ELR (cell line): ENCODE data around the gene ATP6V1F.
"Not testable (repeated sequence)": the region's sequence is repeated elsewhere in the genome, so short reads cannot be mapped to it uniquely, and the experiment has no call there.

Experiments used
- DNase-seq: peaks from one replicate; pipeline ENCODE4 v3.0.0-alpha.2; 2015; ENCODE audit warnings: low read depth

The ATP6V1F gene

DNA sequence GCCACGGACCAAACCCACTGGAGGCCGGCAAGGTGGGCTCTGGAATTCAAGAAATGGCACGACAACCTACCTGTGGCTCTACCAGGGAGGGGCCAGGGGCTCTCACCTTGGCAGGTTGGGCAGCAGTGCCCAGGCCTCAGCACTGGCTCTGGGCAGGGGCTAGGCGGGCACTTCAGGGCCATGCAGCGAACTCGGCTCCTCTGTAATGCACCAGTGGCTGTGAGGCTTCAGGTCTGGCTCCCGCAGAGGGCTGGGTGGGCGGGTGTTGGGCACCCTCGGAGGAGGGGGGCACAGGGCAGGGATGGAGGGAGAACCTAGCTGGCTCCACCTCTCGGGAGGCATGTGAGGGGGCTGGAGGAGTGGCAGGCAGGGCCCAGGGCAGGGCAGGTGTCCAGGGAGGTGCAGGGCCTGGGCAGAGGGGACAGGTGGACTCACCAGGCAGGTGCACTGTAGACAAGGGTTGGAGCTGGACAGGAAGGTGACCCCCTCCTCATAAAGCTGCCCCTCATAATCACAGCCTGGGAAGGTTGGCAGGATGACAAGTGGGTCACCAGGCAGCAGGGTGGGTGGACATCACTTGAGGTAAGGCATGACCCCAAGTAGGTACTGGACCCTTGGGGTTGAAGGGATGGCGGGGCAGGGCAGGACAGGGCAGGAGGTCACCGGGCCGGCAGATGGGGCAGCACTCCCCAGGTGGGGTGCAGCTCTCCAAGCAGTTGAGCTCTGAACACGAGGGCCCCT, 41.1 kb downstream of the ATP6V1F start:
- no peak for DNase-seq

DNA sequence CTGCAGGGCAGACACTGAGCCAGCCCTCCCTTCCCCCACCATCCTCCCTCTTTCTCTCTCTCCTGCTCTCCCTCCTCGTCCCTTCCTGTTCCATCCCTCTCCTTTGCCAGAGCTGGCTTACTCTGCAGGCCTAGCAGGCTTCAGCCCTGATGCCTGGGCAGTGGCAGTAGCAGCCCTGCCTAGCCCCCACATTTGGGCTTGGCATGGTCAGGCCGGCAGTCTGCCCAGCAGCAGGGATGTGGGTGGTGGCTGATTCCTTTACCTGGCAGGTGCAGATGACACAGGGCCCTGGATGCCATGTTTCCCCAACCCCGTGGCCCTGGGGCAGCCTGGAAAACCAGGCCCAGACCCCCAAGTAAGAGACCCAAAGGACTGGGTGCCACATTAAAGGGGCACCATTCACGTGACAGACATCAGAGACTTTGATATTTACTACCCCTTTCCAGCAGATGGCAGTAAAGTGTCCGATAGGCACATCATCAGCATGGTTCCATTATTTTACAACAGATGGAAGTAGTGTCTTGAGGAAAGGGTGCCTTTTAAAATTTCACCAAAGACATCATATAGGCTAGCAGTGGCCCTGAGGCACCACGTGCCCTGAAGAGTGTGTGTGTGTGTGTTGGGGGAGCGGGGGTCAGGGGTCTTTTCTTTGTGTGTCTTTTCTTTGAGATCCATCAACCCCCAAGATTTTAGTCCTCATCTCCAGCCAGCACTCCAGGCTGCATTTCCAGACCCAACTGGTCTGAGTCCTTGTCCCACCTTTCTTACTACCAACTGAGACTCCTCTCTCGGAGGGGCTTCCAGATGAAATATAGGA, 41.9 kb downstream of the ATP6V1F start:
- DNase-seq: peak; percentile 66

DNA sequence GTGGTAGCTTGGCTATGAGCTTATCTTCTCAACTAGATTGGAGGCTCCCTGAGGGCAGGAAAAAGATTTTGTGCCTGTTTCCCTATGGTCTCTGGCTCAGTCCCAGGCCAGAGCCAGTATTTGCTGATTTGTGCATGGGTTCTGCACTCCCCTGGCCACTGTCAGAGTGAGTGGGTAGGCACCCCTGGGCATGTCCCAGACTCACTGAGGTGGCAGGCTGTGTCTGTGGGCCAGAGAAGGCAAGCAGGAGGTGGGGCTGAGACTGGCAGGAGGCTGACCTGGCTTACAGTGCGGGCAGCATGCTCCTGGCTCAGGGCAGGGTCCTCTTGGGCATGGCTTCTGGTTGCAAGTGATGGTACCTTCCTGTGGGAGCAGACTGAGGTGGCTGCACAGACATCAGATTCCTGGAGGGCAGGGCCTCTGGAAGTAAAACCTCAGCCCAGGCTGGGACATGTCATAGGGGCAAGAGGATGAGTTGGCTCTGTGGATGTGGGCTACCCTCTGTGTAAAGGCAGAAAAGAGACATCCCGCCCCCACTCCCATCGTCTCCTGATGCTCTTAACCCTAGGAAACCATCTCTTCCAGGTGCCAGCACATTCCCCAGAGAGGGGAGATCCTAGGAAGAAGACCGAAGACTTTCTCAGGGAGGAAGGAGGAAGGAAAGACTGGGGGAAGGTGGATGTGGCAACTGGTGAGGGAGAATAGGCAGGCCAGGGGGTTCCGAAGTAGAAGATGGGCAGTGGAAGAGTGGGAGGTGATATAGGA, 43.5 kb downstream of the ATP6V1F start:
- DNase-seq: no peak

DNA sequence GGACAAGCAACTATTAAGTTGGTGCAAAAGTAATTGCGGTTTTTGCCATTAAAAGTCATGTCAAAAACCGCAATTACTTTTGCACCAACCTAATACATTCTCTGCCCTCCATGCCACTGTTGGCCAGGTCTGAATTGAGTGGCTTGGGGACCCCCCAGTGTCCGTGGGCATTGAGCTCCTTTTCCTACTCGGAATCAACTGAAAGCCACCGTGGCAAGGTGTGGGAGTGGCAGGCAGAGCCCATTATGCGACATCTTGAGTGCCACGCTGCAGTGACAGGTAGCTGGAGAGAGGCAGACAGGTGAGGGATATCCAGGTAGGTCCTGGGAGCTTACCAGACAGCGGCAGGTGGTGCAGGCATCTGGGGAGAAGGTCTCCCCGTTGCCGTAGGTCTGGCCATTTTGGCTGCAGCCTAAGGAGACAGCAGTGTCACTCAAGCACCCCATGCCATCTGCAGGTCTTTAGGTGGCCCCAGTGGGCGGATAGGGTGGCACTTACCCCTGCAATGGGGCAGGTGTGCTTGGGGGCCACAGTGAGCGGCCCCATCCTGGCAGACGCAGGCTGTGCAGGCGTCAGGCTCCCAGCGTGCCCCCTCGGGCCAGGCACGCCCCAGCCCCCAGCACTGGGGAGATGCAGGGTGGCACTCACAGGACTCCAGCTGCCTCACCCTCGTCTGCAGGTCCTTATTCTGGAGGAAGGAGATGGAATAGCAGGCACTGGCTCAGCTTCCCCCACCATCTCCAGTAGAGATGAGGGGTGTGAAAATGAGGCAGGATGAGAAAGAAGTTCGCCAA, 44.3 kb downstream of the ATP6V1F start:
- DNase-seq: no peak

DNA sequence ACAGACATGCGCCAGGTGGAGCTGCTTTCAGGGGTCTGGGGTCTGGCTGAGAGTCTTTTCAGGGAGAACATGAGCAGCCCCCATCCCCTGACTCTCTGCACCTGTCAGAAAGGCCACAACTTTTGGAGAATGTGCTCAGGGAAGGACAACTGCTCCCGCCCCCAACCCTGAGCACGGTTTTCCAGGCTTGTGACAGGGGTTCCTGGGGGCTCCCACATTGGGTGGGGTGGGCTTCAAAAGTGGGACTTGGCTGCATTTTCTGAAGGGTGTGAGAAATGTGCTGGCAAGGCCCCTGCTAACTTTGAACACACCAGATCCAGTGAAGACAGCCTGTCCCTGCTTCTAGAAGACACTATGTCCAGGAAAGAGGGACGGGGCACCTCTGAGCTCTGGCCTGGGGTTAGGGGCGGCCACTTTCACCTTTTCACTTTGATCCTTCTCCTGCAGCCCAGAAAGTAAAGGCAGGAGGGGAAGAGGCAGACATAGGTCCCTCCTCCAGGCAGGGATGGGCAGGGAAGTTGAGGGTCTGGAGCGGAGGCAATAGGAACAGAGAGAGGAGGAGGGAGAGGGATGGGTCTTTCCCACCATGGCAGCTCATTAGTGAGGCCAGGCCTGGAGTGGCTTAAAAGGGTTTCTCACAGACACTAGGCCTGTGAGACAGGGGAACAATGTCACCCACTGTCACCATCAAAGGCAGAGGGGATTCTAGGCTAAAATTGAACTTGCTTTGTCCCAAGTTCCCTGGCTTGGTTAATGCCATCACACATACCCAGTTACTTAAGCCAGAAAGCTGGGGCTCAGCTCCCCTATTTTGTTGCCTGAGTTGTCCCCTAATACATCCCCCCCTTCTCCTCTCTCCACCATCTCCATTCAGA, 46.3 kb downstream of the ATP6V1F start:
- DNase-seq: no peak

DNA sequence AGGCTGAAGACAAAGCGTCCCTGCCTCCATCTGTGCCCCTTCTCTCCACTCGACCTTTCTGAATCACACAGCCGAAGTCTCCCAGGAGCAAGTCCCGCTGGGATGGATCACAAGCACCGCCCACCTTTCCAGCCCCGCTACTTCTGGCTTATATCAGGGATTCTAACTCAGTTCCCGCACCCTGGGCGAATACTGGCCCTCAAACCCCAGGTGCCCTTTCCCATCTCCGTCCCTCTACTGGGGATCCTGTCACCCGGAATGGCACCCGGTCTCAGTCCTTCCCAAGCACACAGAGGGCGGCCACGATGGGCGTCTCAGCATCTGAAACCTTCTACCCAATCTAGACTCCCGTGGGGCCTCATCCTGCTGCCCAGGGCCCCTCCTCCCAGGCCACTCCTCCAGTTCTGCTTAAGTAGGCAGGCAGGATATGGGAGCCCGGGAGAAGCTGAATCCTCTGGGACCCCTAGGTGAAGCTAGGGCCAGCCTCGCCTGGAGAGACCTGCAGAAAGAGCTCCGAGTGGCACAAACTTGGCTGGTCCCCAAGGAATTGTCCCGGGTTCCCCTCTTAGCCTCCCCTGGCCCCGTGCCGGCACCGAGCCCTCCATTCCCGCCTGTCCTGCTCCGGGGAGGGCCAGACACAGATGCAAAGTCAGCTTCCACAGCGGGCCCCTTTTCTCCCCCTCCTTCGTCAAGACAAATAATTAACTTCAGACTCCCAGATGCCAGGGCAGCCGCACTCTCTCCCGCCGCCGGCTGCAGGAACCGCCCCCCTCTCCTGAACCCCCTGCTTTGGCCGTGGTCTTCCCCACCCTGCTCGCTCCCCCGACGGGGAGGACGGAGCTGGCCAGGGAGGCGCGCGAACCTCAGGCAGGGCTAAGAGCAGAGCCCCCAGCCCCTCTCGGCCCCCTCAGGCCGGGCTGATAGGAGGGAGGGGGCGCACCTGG, 47.2 kb downstream of the ATP6V1F start:
- DNase-seq: peak; percentile 69

DNA sequence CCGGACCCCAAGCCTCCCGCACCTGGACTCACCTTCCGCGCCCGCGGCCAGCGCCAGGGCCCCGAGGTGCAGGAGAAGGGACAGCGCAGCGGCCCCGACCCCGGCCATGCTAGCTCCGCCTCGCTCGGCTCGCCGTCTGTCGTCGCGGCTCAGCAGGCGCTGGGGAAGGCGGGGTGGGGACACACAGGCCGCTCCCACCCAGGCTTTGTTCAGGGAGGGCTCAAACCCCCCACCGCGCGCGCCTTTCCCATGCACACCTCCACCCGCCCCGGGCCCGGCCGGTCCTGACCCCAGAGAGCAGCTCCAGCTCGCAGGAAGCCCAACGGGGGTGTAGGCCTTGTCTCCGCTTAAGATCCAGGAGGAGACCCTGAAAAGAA, 47.9 kb downstream of the ATP6V1F start, which contains the start of gene KCP:
Gene KCP (minus strand): TSS at position 141 of the 377 bp plus-strand sequence. CDS start 33 bp downstream, at position 108.
- DNase-seq: no peak

DNA sequence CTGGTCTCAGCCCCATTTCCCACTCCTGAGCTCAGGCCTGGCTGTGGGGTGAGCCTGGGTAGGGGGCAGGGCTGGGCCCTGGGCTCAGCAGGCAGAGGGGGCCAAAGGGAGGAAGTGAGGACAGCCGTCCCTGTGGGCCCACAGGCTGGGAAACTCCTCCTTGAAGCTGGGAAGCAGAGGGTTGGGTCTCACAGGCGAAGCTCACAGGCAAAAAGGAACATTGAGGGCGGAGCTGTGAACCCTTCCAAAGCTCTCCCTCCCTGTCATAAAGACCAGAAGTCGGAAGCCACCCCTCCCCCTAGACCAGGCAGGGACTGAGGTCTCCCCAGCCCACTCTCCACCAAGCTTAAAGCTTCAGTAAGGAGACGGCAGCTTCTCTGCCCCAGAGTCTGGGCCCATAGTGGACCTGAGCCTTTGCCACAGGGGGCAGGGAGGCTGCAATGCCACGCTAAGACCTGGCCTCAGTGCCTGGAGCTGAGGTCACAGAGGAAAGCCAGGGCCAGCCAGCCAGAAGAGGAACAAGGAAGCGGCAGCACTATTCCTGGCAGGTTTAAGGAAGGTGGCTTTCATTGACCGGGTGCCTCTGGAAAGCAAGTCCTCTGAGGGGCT, 48.9 kb downstream of the ATP6V1F start:
- no peak for DNase-seq

DNA sequence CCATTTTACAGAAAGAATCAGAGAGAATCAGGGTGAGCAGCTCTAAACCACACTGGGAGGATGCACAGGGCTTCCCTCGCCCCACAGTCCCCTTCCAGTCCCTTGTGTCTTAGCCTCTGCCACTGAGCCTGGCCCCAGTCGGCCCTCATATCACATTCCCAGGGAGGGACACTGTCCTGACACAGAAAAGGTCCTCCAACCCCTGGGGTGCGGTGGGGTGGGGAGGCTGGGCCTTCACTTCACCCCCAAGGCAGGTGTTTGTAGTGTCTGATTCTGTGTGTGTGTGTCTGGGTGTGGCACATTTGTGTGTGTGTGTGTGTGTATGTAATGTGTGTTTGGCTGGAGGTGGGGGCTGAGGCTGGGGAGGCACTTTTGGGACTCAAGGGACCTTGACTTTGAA, 49.6 kb downstream of the ATP6V1F start:
- no peak for DNase-seq

DNA sequence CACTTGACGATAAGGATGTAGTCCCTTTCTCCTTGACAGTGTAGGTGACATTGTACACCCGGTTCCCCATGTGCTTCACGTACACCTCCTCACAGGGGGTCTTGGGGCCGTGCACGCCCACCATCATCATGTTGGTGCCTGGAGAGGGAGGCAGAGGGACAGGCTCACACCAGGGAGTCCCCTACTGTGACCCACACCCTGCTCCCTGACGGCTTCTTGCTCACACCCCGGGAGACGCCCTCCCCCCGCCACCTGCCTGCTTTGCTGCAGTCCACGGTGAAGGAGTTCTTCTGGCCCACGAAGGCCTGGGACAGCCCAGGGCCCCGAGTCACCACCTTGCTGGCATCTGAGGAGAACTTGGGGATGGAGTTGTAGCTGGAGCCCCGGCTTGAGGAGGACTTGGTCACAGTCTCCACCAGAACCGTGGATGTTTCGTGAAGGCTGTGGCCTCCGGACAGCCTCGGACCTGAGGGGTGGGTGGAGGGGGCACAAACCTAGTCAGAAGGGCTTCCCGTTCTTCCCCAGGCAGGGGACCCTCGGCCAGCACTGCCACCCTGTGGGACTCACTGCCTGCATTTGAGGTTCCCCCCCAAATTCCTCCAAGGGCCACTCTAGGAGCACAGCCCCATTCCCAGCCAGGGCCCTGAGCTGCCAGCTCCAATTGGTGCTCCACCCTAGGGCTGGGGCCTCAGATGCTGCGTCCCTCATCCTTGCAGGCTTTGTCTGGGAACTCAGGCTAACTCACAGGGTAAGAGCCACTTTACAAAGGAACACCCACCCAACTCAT, 50.2 kb downstream of the ATP6V1F start:
- not testable (repeated sequence) for DNase-seq

DNA sequence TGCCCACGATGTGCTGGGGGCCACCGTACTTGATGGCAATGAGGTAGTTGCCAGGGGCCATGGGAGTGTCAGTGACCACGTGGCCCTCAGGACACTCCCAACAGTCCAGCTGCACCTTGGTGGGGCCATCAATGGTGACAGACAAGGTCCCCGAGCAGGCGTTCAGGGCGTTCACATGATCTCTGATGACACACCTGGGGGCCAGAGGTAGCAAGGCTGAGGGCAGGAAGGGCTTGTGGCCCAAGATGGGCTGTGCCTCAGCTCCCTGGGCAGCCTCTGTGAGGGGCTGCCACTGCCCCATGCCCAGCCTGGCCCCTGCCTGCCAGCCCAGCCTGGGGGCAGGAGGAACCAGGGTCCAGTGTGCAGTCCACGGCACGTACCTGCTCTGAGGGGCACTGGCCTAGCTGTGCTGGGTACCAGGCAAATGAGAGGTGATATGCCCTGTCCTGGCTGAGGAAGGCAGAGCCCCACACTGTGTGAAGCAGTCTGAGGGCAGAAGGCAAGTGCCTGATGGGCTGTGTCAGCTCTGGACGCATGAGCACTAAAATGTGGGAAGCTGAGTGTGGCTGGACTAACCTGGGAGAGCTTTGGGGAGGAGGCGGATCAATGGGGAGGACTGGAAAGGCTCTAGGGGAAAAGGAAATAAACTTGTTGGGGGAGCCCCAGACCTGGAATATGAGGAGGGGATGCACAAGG, 51.4 kb downstream of the ATP6V1F start:
- no peak for DNase-seq

DNA sequence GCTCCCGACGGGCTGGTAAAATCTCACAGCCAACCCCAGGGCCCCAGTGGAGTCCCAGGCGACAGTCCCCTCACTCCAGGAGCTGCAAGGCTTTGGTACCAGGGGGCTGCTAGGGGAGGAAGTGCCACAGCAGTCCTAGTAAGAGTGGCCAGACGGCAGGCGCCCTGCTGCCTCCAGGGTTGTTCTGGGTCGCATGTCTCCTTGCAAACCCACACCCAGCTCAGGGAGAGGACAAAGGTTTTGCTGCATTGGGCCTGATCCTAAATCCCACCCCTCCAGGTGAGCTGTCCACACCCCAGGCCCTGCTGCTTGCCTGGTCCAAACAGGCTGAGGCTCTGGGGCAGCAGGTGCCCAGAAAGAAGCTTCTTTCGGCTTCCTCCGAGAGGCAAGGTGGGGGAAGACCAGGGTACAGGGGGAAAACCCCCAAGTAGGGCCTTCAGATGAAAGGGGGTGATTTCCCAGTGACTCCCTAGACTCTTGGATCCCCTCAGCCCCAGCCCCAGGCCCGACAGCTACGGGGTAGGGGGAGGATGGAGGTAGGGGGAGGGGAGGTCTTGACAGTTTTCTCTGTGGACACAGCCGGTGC, 52.0 kb downstream of the ATP6V1F start:
- DNase-seq: no peak

DNA sequence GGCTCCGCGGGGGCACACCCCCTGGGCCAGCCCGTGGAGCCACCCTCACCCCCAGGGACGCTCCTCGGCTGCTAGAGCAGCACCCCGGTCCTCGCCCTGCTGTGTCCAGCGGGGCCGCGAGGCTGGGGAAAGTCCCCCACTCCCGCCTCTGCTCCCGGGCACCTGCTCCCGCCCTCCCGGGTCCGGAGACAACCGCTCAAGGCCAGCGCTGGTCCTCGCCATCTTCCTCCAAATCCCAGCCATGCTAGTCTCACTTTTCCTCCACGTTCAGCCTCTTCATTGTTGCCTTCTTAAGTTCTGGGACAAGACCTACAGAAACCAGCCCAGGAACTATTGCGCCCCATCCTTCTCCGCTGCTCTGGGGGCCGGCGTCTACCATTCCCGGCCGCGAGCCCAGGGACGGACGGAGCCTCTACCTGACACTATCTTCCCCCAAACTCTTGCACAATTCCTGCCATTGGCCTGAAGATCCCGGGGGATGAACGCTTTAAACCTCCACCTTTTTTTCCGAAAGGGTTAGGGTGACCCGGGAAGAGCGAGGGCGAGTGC, 52.7 kb downstream of the ATP6V1F start:
- no peak for DNase-seq
